HG03175 (cell line): ENCODE data around the gene P3H2.
A peak's percentile ranks its signal among the peaks of the same experiment; 100 is the strongest.
"Not testable (repeated sequence)": the region's sequence is repeated elsewhere in the genome, so short reads cannot be mapped to it uniquely, and the experiment has no call there.

Experiments used
- ATAC-seq: cut with Tn5 transposase; IDR thresholded peaks from one replicate; pipeline ENCODE4 v1.9.1; 2021; ENCODE audit warnings: mild to moderate bottlenecking, moderate library complexity; ENCODE audit not compliant: unreplicated experiment

Gene P3H2

GRCh38 chr3:190088890-190089289, 31.8 kb downstream of the P3H2 start:
- ATAC-seq = no peak

GRCh38 chr3:190086191-190086590, 34.5 kb downstream of the P3H2 start:
- ATAC-seq = no peak

DNA sequence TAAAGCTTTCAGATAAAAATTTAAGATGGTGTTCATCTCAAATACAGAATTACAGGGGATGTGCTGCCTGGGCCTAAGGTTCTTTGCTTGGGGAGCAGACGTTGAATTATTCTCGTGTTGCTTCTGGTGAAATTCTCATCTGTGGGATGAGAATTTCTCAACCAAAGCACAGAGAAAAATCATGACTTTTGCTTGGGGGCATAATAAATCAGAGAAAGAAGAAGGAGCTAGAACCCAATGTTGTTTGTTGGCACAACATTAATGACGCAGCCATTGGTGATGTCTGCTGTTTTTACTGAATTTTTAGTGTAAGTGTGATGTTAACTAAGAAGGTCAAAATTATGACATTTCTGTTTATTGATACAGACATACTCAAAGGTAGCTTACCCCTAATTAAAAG, 35.7 kb downstream of the P3H2 start:
- no peak for ATAC-seq

- no peak for ATAC-seq
These were observed 37.1 kb downstream of the P3H2 start for GRCh38 chr3:190083635-190084034.

GRCh38 chr3:190081389-190081788, 39.3 kb downstream of the P3H2 start:
- ATAC-seq = no peak

GRCh38 chr3:190079173-190079572, 41.5 kb downstream of the P3H2 start:
- not testable (repeated sequence) for ATAC-seq

DNA sequence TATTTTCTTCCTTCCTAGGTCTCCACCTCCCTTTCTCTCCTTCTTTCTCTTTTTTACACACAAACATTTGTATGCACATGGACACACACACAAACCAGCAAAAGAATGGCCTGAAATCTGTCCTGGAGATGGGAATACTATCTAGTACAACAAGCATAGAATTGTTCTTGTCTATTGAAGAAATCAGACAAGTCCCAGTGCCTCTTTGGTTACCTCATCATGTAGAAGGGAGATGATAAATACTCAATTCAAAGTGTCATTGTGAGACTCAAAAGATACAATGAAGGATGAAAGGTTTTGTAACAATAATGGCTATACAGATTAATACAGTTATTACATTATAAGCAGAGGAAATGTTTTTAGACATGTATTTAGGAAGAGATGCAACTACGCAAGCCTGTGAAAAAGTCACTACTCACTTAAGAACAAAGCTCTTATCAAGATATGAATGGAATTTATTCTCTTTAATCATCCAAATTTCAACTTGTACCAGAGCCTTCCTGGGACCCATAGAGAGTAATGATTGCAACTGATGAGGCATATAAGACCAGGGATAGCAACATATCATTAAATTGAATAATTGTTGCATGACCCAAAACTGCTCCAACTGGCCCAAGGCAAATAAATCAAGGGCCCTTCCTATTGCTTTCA, 43.2 kb downstream of the P3H2 start:
- ATAC-seq = no peak

GRCh38 chr3:190076601-190077394, 43.9 kb downstream of the P3H2 start:
- ATAC-seq = no peak

DNA sequence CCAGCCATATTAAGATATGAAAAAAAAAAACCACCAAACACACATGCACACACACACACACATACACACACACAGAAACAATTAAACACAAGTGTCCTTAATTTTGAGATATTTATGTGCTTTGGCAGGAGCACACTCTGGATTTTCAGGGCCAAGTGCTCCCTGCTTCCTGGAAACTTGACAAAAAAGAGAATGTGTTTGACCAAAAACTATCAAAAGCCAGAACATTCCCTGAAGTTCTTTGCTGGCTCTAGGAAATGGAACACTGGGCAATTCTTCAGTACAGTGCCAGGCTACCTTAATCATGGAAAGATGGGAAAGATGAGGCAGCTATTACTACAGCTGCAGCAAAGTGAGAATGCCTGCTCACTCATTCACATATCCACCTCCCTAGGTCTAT, 44.6 kb downstream of the P3H2 start:
- ATAC-seq = no peak

- no peak for ATAC-seq
These were observed 45.9 kb downstream of the P3H2 start for GRCh38 chr3:190074817-190075216.

DNA sequence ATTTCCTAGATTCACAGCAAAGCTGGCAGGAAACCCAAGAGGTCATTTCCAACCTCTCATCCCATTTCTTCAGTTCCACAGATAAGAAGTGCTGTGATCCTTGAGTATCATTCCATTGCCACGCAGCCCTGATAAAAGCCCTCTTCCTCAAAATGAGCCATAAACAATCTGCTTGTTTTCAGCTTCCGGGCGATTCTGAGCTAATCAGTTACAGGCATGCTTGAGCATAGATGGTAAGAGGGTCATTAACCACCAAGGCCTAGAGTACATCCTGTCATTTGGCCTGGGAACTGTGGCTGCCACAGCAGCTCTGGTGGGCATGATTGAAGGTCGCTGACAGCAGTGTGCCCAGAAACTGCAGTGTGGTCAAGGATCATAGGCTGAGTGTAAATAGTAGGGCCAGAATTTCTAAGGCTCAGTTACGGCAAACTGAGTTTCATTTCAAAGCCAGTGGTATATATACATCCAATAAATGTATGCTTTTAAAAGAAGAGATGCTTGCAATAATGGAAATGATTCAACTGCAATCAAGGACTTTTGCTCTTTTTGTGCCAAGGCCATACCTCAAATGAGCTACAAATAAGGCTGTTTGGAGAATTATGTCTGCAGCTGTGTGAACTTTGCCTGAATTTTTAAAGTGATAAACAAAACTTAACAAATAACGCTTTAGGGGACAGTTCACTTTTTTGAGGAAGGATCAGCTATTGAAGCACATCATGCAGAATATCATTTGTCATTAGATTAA, 47.3 kb downstream of the P3H2 start:
- ATAC-seq = peak; percentile 79

GRCh38 chr3:190072856-190073255, 47.8 kb downstream of the P3H2 start:
- ATAC-seq = no peak

DNA sequence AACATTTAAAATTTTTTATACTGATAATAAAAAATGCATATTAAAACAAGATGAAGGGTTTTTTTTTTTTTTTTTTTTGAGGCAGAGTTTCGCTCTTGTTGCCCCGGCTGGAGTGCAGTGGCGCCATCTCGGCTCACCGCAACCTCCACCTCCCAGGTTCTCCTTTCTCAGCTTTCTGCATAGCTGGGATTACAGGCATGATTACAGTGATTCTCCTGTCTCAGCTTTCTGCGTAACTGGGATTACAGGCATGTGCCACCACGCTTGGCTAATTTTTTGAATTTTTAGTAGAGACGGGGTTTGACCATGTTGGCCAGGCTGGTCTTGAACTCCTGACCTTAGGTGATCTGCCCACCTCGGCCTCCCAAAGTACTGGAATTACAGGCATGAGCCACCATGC, 48.8 kb downstream of the P3H2 start:
- ATAC-seq = not testable (repeated sequence)

GRCh38 chr3:190070622-190071347, 49.9 kb downstream of the P3H2 start:
- no peak for ATAC-seq

DNA sequence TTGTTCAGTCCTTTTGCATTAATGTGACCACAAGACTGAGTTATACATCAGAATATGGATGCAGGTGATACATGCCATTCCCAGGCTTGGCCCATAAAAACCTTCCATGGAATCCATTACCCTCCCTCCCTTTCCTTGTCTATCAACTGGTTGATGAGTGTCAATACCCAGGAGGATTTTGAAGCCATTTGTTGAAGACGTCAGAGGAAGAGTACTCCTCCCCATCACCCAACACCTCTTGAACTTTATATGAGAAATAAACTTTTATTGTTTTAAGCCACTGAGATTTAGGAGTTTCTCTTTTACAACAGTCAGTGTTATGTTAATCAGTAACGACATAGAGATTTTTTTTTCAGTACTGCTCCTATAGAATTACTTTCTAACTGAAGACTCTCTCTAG, 55.5 kb downstream of the P3H2 start:
- ATAC-seq = no peak

- no peak for ATAC-seq
These were observed 56.0 kb downstream of the P3H2 start for GRCh38 chr3:190064659-190065058.

DNA sequence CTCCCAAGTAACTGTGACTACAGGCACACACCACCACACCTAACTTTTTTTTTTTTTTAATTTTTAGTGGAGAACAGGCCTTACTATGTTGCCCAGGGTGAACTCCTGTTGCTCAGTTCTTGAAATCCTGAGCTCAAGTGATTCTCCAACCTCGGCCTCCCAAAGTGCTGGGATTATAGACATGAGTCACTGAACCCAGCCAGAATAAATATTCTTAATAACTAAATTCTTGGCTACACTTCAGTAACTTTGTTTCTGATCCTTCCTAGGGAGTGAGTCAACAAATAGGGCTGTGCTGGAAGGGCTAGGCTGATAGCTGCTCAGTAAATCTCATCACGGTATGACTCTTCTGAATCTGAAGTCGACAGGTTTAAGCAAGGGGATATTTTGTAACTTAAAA, 56.6 kb downstream of the P3H2 start:
- ATAC-seq = no peak

- ATAC-seq = no peak
These were observed 57.2 kb downstream of the P3H2 start for GRCh38 chr3:190063490-190063889.

DNA sequence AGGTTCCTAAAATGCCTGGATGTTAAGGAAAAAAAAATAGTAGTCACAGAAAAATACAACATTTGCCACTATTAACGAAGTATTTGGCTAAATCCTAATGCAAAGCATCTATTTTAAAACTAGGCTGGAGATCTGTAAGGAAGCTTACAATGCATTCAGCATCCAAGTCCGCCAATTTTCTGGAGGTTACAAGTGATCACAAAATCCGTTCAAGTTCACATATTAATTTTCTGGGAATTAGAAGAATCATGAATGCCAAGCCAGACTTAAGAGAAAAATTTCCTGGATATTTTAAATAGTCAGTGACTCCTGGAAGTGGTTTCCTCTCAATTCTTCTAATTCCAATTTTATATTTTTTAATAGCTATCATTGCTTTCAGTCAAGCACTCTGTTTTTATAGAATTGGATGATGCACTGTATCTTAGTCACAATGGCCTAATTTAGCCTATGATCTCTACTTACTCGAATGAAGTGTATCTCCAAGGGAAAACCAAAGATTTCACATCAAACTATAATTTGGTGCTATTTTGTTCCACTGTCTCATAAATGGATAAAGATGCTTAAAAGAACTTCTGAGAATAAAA, 60.4 kb downstream of the P3H2 start:
- no peak for ATAC-seq

DNA sequence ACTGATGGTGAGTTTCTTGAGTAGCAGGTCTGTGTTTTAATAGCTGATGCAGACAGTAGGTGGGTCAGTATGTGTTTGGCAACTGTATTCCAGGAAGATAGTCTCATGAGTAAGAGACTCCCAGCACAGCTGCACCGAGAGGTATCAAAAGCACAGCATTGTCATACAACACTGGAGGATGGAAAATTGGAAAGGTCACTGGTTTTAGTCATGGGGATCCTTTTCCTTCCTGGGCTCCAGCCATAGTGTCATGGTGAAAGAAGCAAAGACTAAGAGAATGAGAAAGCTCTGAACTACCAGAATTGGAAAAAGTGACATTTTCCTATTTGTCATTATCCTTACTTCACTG, 61.5 kb downstream of the P3H2 start:
- no peak for ATAC-seq
